MCF 10A (cell line): ENCODE measurements around the gene SMYD3. TPM values are rescaled to one million over a fixed set of nuclear protein-coding genes. Genes with fewer than 3 reads are reported as not detected.

Experiments used
- BruUV-seq: library from RNA; stranded (reverse); fragments of 400-500 nt; replicated peaks from 2 replicates; lab custom pipeline; 2021; lab: Mats Ljungman, UMichigan
- CTCF ChIA-PET: fragments of 300-600 bp; sonication (Branson Sonifier 250); formaldehyde crosslinking; extraction: SDS; loops from one replicate; lab custom pipeline; 2021; ENCODE audit warnings: antibody characterized with exemption, inconsistent platforms; lab: Yijun Ruan, JAX
- POLR2A ChIA-PET: fragments of 300-600, 350-650 bp; sonication (Branson Sonifier 250); formaldehyde crosslinking; extraction: SDS; loops from one replicate; lab custom pipeline; 2020; ENCODE audit warnings: antibody characterized with exemption, inconsistent platforms; lab: Yijun Ruan, JAX
- DNase-seq: peaks from one replicate; pipeline ENCODE4 v3.0.0-alpha.2; 2018; ENCODE audit not compliant: unreplicated experiment
- H3K27ac Mint-ChIP-seq: one replicate; pipeline ENCODE4 v1.8.0; 2022; ENCODE audit warnings: mild to moderate bottlenecking, low read depth, mixed read lengths; ENCODE audit not compliant: unreplicated experiment
- H3K27me3 Mint-ChIP-seq: one replicate; pipeline ENCODE4 v1.8.0; 2022; ENCODE audit warnings: mixed read lengths; ENCODE audit not compliant: insufficient read depth, unreplicated experiment
- H3K36me3 Mint-ChIP-seq: one replicate; pipeline ENCODE4 v1.8.0; 2022; ENCODE audit warnings: mild to moderate bottlenecking, moderate library complexity, mixed read lengths; ENCODE audit not compliant: insufficient read depth, unreplicated experiment
- H3K4me1 Mint-ChIP-seq: one replicate; pipeline ENCODE4 v1.8.0; 2022; ENCODE audit warnings: mixed read lengths; ENCODE audit not compliant: insufficient read depth, unreplicated experiment
- H3K4me3 Mint-ChIP-seq: one replicate; pipeline ENCODE4 v1.8.0; 2022; ENCODE audit warnings: mild to moderate bottlenecking, moderate library complexity, mixed read lengths; ENCODE audit not compliant: unreplicated experiment
- H3K9me3 Mint-ChIP-seq: one replicate; pipeline ENCODE4 v1.8.0; 2022; ENCODE audit warnings: mixed read lengths; ENCODE audit not compliant: unreplicated experiment
- intact Hi-C: fragments of 100-400 bp; cut with micrococcal nuclease; formaldehyde crosslinking; loops from 2 replicates; pipeline ENCODE4 v1.14.1; 2022
- total RNA-seq: library from RNA; stranded (reverse); gene quantifications from 2 replicates; pipeline ENCODE4 v1.2.3, GENCODE V29; 2022
- TF ChIP-seq, protein P1 (sequence below): fragments of 200-600 bp; IDR thresholded peaks from one replicate; pipeline ENCODE4 v1.8.0; 2022; ENCODE audit warnings: antibody characterized with exemption, mild to moderate bottlenecking; ENCODE audit not compliant: unreplicated experiment

Gene SMYD3
- total RNA-seq, 1 experiment from 2014 or later, result 26.9 TPM

DNA sequence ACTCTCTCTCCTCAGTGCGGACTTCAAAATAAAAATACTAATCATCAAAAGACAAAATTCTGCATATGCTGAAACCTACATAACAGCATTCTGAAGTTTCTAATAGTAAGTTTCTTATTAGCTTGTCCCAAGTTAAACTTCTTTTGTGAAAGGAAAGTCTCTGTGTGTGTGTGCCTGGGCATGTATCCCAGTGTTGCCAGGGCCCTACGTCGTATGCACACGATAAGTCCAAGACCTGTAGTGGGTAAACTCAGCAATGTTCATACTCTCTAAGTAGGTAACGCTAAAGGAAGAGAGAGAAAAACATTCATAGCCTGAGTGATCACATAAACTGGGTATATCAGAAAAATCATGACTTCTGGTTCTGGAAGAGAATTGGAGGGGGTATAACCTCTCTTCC is 465.7 kb downstream of the SMYD3 start:
- no peaks in the 10 kb centered on the region for H3K36me3 Mint-ChIP-seq
- intact Hi-C loops, result no loop called here
- H3K27ac Mint-ChIP-seq, result no peak overlapping the region
- H3K9me3 Mint-ChIP-seq, result no peaks in the 10 kb centered on the region
- no peak overlapping the region for H3K4me3 Mint-ChIP-seq
- no TSS peak for BruUV-seq
- DNase-seq, result no peak
- no peaks in the 10 kb centered on the region for H3K27me3 Mint-ChIP-seq
- peaks cover 1% of the 10 kb centered on the region for H3K4me1 Mint-ChIP-seq
- POLR2A ChIA-PET, result no interaction called here
- TF ChIP-seq, protein P1, sequence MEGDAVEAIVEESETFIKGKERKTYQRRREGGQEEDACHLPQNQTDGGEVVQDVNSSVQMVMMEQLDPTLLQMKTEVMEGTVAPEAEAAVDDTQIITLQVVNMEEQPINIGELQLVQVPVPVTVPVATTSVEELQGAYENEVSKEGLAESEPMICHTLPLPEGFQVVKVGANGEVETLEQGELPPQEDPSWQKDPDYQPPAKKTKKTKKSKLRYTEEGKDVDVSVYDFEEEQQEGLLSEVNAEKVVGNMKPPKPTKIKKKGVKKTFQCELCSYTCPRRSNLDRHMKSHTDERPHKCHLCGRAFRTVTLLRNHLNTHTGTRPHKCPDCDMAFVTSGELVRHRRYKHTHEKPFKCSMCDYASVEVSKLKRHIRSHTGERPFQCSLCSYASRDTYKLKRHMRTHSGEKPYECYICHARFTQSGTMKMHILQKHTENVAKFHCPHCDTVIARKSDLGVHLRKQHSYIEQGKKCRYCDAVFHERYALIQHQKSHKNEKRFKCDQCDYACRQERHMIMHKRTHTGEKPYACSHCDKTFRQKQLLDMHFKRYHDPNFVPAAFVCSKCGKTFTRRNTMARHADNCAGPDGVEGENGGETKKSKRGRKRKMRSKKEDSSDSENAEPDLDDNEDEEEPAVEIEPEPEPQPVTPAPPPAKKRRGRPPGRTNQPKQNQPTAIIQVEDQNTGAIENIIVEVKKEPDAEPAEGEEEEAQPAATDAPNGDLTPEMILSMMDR, result no peak
- CTCF ChIA-PET, result interaction anchor here (0.6 to 1.8 kb wide), 6 partner anchors 20 to 888 kb away, joined by 3 to 5 read pairs (median 4); no protein-coding TSS in a partner anchor

DNA sequence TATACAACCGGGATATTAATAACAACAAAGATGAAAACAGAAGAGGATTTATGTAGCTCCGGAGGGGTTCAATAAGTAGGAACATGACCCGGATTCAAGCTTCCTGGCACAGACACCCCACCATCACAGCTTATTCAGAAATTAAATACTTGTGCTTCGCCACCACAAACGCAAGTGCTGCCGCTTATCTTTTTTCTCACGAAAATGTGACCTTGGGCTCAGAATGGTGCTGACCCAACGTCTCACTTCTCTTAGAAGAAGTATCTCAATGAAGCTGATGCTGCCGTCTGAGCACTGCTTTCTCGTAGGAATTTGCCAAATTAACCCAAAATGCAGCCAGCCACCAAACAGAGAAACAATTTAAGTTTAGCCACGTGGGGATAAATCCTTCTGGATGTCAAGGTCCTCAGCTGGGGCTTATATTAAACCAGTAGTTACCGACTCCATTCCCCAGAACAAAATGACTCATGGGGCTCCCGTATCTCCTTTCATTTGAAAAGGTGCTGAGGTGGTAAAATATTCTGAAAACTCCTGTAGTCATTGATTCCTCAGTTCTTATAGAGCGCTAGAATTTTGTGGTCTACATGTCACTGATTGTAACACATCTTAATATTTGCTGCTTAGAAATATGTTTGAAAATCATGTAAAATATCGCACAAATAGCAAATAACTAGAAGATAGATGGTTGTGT is 466.7 kb downstream of the SMYD3 start:
- H3K9me3 Mint-ChIP-seq, result no peaks in the 10 kb centered on the region
- H3K4me3 Mint-ChIP-seq, result no peak overlapping the region
- DNase-seq, result no peak
- H3K4me1 Mint-ChIP-seq, result peaks cover 6% of the 10 kb centered on the region
- POLR2A ChIA-PET, result no interaction called here
- no TSS peak for BruUV-seq
- TF ChIP-seq, protein P1, result no peak
- no peak overlapping the region for H3K27ac Mint-ChIP-seq
- intact Hi-C loops, result no loop called here
- H3K27me3 Mint-ChIP-seq, result no peaks in the 10 kb centered on the region
- CTCF ChIA-PET, result interaction anchor here (0.8 to 1.1 kb wide), 4 partner anchors 8 to 887 kb away, joined by 3 read pairs; no protein-coding TSS in a partner anchor
- no peaks in the 10 kb centered on the region for H3K36me3 Mint-ChIP-seq

DNA sequence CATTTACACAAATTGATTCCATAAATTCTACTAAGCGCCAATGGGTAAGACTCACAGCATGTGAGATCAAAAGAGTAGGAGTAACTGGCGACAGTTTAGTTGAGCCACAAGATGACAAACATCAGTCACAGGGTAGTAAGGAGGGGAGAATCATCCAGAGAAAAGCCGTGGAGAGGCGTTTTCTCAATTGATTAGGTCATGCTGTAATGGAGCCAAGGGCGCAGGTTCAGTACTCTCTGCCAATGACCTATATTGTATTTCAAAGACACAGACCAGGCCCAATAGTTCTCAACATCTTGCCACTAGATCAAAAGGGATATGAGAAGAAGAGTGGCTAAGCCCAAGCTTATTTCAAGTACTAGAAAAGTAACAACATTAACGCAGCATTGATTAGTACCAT is 467.5 kb downstream of the SMYD3 start:
- DNase-seq, result no peak
- Mint-ChIP-seq H3K36me3 (no peaks in the 10 kb centered on the region), H3K9me3 (no peaks in the 10 kb centered on the region), H3K4me1 (peaks cover 6% of the 10 kb centered on the region), H3K27ac (no peak overlapping the region), H3K27me3 (no peaks in the 10 kb centered on the region), H3K4me3 (no peak overlapping the region)
- CTCF ChIA-PET, result interaction anchor here (0.8 to 1.1 kb wide), 3 partner anchors 8 to 887 kb away, joined by 3 read pairs; no protein-coding TSS in a partner anchor
- TF ChIP-seq, protein P1, result no peak
- no TSS peak for BruUV-seq
- POLR2A ChIA-PET, result no interaction called here
- intact Hi-C loops, result no loop called here

DNA sequence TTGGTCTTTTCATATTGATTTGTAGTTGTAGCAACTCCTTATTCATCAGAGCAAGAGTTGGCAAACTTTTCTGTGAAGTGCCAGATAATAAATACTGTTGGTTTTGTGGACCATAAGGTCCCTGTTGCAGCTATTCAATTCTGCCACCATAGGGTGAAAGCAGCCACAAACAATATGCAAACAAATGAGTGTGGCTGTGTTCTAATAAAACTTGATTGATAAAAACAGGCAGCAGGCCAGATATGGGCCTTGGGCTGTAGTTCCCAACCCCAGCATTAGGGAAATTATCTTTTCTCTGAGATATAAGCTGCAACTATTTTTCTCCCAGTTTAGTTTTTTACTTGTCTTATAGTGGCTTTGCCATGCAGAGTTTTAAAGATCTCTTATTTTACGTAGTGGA is 469.2 kb downstream of the SMYD3 start:
- intact Hi-C loops, result no loop called here
- DNase-seq, result no peak
- no TSS peak for BruUV-seq
- H3K27me3 Mint-ChIP-seq, result no peaks in the 10 kb centered on the region
- CTCF ChIA-PET, result interaction anchor here (0.6 to 1.1 kb wide), 5 partner anchors 24 to 1116 kb away, joined by 3 to 4 read pairs (median 3); no protein-coding TSS in a partner anchor
- POLR2A ChIA-PET, result no interaction called here
- no peaks in the 10 kb centered on the region for H3K9me3 Mint-ChIP-seq
- no peak overlapping the region for H3K4me3 Mint-ChIP-seq
- TF ChIP-seq, protein P1, result no peak
- H3K36me3 Mint-ChIP-seq, result no peaks in the 10 kb centered on the region
- H3K4me1 Mint-ChIP-seq, result peaks cover 6% of the 10 kb centered on the region
- no peak overlapping the region for H3K27ac Mint-ChIP-seq
